ENCODE results near the gene SIRT6.

Gene SIRT6

GRCh38 chr19:4210166-4210731 lies 27.9 kb upstream of the SIRT6 start:
- ChIA-PET POLR2A (ENCODE audit: low non-redundant PET) (no interaction called here), CTCF (interaction anchor here (0.7 kb wide), 1 partner anchor 49 kb away, joined by 4 read pairs; no protein-coding TSS in a partner anchor)
- no peak for DNase-seq (ENCODE audit: low spot score)
- H3K27ac ChIP-seq, result no peak overlapping the region
- TF ChIP-seq CTCF (conservative IDR thresholded peaks at IDR 0.05; ENCODE audit: low read depth), result no peak

- CTCF ChIA-PET, result interaction anchor here (0.6 to 1.0 kb wide), 6 partner anchors 35 to 282 kb away, joined by 3 to 7 read pairs (median 4); no protein-coding TSS in a partner anchor
- POLR2A ChIA-PET (ENCODE audit: low non-redundant PET), result no interaction called here
- no peak; the same call in 1 of the 2 replicates for TF ChIP-seq CTCF (conservative IDR thresholded peaks at IDR 0.05; ENCODE audit: low read depth)
- DNase-seq (ENCODE audit: low spot score), result no peak
- H3K27ac ChIP-seq, result no peak overlapping the region
These were observed 26.2 kb upstream of the SIRT6 start for GRCh38 chr19:4208385-4209094.

- POLR2A ChIA-PET (ENCODE audit: low non-redundant PET), result interaction anchor here (0.6 kb wide), 1 partner anchor 1108 kb away, joined by 4 read pairs; no protein-coding TSS in a partner anchor
- DNase-seq (ENCODE audit: low spot score), result no peak
- CTCF ChIA-PET, result interaction anchor here (0.7 to 1.3 kb wide), 3 partner anchors 8 to 125 kb away, joined by 3 to 4 read pairs (median 3); no protein-coding TSS in a partner anchor
- TF ChIP-seq CTCF (conservative IDR thresholded peaks at IDR 0.05; ENCODE audit: low read depth), result no peak
- no peak overlapping the region for H3K27ac ChIP-seq
These were observed 24.6 kb upstream of the SIRT6 start for GRCh38 chr19:4206818-4207484.

- no peak overlapping the region for H3K27ac ChIP-seq
- TF ChIP-seq CTCF (conservative IDR thresholded peaks at IDR 0.05; ENCODE audit: low read depth), result no peak
- no peak for DNase-seq (ENCODE audit: low spot score)
- CTCF ChIA-PET, result interaction anchor here (0.6 to 2.1 kb wide), 2 partner anchors 62 to 295 kb away, joined by 5 to 8 read pairs; no protein-coding TSS in a partner anchor
- POLR2A ChIA-PET (ENCODE audit: low non-redundant PET), result no interaction called here
These were observed 19.4 kb upstream of the SIRT6 start for GRCh38 chr19:4201798-4202197.

GRCh38 chr19:4200940-4201542 lies 18.7 kb upstream of the SIRT6 start:
- POLR2A ChIA-PET (ENCODE audit: low non-redundant PET), result no interaction called here
- no peak overlapping the region for H3K27ac ChIP-seq
- DNase-seq (ENCODE audit: low spot score), result no peak
- CTCF ChIA-PET, result interaction anchor here (0.6 kb wide), 1 partner anchor 395 kb away, joined by 4 read pairs; no protein-coding TSS in a partner anchor
- TF ChIP-seq CTCF (conservative IDR thresholded peaks at IDR 0.05; ENCODE audit: low read depth), result no peak

- ChIA-PET CTCF (interaction anchor here (0.5 to 1.0 kb wide), 4 partner anchors 10 to 696 kb away, joined by 3 to 5 read pairs (median 4); no protein-coding TSS in a partner anchor), POLR2A (ENCODE audit: low non-redundant PET) (no interaction called here)
- H3K27ac ChIP-seq, result no peak overlapping the region
- TF ChIP-seq CTCF (conservative IDR thresholded peaks at IDR 0.05; ENCODE audit: low read depth), result no peak
- no peak for DNase-seq (ENCODE audit: low spot score)
These were observed 17.4 kb upstream of the SIRT6 start for GRCh38 chr19:4199699-4200293.
